Natural killer cell (primary cell): Measurements from ENCODE around the gene LRP1B. TPM values are rescaled to one million over a fixed set of nuclear protein-coding genes. Genes with fewer than 3 reads are reported as not detected.

Experiments
- ATAC-seq, 3 donors: fragments of 150-1000 bp in 2 of 3; fragments of 200-7000 bp in 1 of 3; cut with Tn5 transposase; 1 replicate in 1 of 3; 2 replicates in 2 of 3; pipeline ENCODE4 v1.10.0; 2021; ENCODE audit warnings: mild to moderate bottlenecking in 2 of 3, moderate library complexity in 2 of 3
- DNase-seq, 2 donors: peaks; one replicate each; pipeline versions ENCODE4 v3.0.0 to v3.0.0-alpha.2; 2013 to 2021; ENCODE audit warnings: mixed read lengths in 1 of 2
- H3K27ac ChIP-seq: one replicate; pipeline ENCODE4 v1.5.1; 2013; ENCODE audit warnings: mild to moderate bottlenecking, low read length
- H3K27me3 ChIP-seq: one replicate; pipeline ENCODE4 v1.6.1; 2013; ENCODE audit warnings: low read length; ENCODE audit not compliant: control insufficient read depth, insufficient read depth
- H3K36me3 ChIP-seq: one replicate; pipeline ENCODE4 v1.6.1; 2013; ENCODE audit warnings: low read length; ENCODE audit not compliant: control insufficient read depth, insufficient read depth
- H3K4me1 ChIP-seq: one replicate; pipeline ENCODE4 v1.6.1; 2013; ENCODE audit warnings: low read length; ENCODE audit not compliant: control insufficient read depth, insufficient read depth
- H3K4me3 ChIP-seq: one replicate; pipeline ENCODE4 v1.5.1; 2013; ENCODE audit warnings: low read length
- H3K9me3 ChIP-seq: one replicate; pipeline ENCODE4 v1.6.1; 2013; ENCODE audit warnings: low read length; ENCODE audit not compliant: control insufficient read depth, insufficient read depth
- H3K27ac Mint-ChIP-seq, 2 donors: one replicate each; pipeline ENCODE4 v1.8.0; 2022; ENCODE audit warnings: mild to moderate bottlenecking in 2 of 2, mixed read lengths in 2 of 2, moderate library complexity in 1 of 2
- H3K27me3 Mint-ChIP-seq, 2 donors: one replicate each; pipeline ENCODE4 v1.8.0; 2022; ENCODE audit warnings: low read depth in 2 of 2, mixed read lengths in 2 of 2
- H3K36me3 Mint-ChIP-seq: one replicate; pipeline ENCODE4 v1.8.0; 2022; ENCODE audit warnings: mixed read lengths
- H3K4me1 Mint-ChIP-seq, 2 donors: one replicate each; pipeline ENCODE4 v1.8.0; 2022; ENCODE audit warnings: mixed read lengths in 2 of 2
- H3K4me3 Mint-ChIP-seq: one replicate; pipeline ENCODE4 v1.8.0; 2022; ENCODE audit warnings: mild to moderate bottlenecking, moderate library complexity, mixed read lengths
- H3K9me3 Mint-ChIP-seq, 2 donors: one replicate each; pipeline ENCODE4 v1.8.0; 2022; ENCODE audit warnings: mixed read lengths in 2 of 2
- WGBS: methylation state at CpG from one replicate; pipeline ENCODE4 v1.1.7; 2013; ENCODE audit warnings: missing lambda C conversion rate; ENCODE audit not compliant: insufficient coverage; 5-methylcytosine and 5-hydroxymethylcytosine counted together
- intact Hi-C: fragments of 100-400 bp; cut with micrococcal nuclease; formaldehyde crosslinking; loops from one replicate; pipeline ENCODE4 v1.14.2; 2022
- total RNA-seq, 4 donors: library from RNA; stranded (reverse); fragments of 120-200 nt in 1 of 4; gene quantifications; one replicate each; pipeline versions ENCODE4 v1.2.3 to v1.2.4, GENCODE V29; 2013 to 2022
- TF ChIP-seq, protein P1 (sequence below): fragments of 200-600 bp; IDR thresholded peaks from one replicate; pipeline ENCODE4 v1.8.0; 2022; ENCODE audit warnings: antibody characterized with exemption

LRP1B gene
- total RNA-seq, 3 donors from 2014 or later (not counting 1 experiment from before 2014, with no cell fraction given) = 0.05 TPM; not detected in 2

DNA sequence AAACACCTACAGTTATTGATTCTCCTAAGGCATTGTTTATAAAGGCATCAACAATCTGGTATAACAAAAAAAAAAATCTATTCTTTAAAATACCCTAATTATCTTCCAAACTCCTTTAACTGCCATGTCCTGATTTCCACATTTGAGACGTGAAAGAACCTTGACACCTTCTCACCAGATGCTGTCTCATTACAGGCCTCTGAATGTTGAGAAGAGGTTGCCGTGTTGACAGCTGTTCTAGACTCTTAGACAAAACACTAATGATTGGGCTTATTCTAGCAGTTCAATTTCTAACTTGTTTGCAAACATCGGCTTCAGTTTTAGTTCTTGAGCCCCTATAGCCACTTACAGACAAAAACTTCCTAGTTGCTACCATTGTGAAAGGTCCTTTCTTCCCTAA lies 988.8 kb downstream of the LRP1B start:
- no peaks in the 10 kb centered on the region for H3K9me3 ChIP-seq
- intact Hi-C loops = no loop called here
- Mint-ChIP-seq H3K27ac (no peak overlapping the region), H3K27me3 (no peaks in the 10 kb centered on the region), H3K4me1 (no peaks in the 10 kb centered on the region), H3K36me3 (no peaks in the 10 kb centered on the region), H3K9me3 (peaks cover 6 to 11% of the 10 kb centered on the region in 2 donors), H3K4me3 (no peak overlapping the region)
- no peak overlapping the region for H3K4me3 ChIP-seq
- H3K4me1 ChIP-seq = no peaks in the 10 kb centered on the region
- ATAC-seq (no peak), DNase-seq (no peak)
- H3K27ac ChIP-seq = no peak overlapping the region
- 88% methylated on average over 3 of the region's 3 CpGs for WGBS
- TF ChIP-seq, protein P1, sequence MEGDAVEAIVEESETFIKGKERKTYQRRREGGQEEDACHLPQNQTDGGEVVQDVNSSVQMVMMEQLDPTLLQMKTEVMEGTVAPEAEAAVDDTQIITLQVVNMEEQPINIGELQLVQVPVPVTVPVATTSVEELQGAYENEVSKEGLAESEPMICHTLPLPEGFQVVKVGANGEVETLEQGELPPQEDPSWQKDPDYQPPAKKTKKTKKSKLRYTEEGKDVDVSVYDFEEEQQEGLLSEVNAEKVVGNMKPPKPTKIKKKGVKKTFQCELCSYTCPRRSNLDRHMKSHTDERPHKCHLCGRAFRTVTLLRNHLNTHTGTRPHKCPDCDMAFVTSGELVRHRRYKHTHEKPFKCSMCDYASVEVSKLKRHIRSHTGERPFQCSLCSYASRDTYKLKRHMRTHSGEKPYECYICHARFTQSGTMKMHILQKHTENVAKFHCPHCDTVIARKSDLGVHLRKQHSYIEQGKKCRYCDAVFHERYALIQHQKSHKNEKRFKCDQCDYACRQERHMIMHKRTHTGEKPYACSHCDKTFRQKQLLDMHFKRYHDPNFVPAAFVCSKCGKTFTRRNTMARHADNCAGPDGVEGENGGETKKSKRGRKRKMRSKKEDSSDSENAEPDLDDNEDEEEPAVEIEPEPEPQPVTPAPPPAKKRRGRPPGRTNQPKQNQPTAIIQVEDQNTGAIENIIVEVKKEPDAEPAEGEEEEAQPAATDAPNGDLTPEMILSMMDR = no peak
- no peaks in the 10 kb centered on the region for H3K36me3 ChIP-seq
- H3K27me3 ChIP-seq = no peaks in the 10 kb centered on the region

DNA sequence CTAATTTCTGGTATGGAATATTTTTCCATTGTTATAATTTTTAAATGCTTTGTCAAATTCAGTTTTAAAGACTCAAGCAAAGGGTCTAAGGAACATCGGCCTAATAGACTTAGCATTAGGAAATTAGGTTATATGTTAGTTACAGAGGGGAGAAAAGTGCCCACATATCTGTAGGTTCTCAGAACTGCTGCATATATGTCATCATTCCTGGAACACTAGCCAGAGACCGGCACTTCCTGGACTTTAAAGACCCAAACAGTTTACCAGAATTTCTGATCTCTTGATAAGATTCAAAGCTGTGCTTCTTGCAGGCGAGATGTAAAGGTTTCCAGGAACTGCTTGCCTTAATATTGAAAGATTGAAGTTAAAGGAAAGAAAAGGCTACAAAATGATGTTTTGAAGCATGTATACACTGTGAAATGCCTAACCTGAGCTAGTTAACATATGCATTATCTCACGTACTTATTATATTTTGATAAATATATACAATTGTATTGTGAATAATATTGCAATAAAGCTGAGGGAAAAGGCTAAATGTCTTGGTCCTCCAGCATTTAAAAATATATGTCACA lies 993.6 kb downstream of the LRP1B start:
- H3K9me3 Mint-ChIP-seq = peaks cover 6 to 18% of the 10 kb centered on the region in 2 donors
- H3K4me3 ChIP-seq = no peak overlapping the region
- H3K36me3 ChIP-seq = no peaks in the 10 kb centered on the region
- no peaks in the 10 kb centered on the region for H3K27me3 Mint-ChIP-seq
- no peaks in the 10 kb centered on the region for H3K4me1 ChIP-seq
- no peaks in the 10 kb centered on the region for H3K27me3 ChIP-seq
- no peak overlapping the region for H3K4me3 Mint-ChIP-seq
- H3K27ac ChIP-seq = no peak overlapping the region
- ATAC-seq = no peak
- H3K4me1 Mint-ChIP-seq = no peaks in the 10 kb centered on the region
- TF ChIP-seq, protein P1 = no peak
- H3K9me3 ChIP-seq = no peaks in the 10 kb centered on the region
- H3K27ac Mint-ChIP-seq = no peak overlapping the region
- H3K36me3 Mint-ChIP-seq = no peaks in the 10 kb centered on the region
- WGBS = 51% methylated on average over 3 of the region's 4 CpGs
- DNase-seq = no peak
- intact Hi-C loops = no loop called here

DNA sequence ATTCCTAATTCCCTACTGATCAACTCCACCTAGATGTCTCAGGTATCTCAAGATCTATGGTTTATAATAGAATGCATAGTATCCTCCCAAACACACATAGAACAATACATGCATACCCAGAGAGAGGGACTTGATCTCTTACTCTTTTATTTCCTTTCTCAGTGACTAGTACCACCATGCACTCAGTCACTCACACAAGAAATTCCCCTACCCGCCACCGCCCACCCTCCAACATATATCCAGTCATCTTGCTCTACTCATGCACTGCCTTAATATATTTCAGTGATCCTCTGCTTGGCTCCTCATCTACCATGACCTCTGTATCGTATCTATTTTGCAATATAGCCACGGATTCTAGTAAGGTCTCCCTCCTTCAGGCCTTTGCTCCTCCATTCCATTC lies 996.9 kb downstream of the LRP1B start:
- Histone ChIP-seq H3K9me3 (no peaks in the 10 kb centered on the region), H3K36me3 (no peaks in the 10 kb centered on the region), H3K4me1 (no peaks in the 10 kb centered on the region), H3K27ac (no peak overlapping the region), H3K4me3 (no peak overlapping the region), H3K27me3 (no peaks in the 10 kb centered on the region)
- intact Hi-C loops = no loop called here
- Mint-ChIP-seq H3K36me3 (no peaks in the 10 kb centered on the region), H3K27me3 (no peaks in the 10 kb centered on the region), H3K27ac (no peak overlapping the region), H3K9me3 (peaks cover 4 to 18% of the 10 kb centered on the region in 2 donors), H3K4me1 (no peaks in the 10 kb centered on the region), H3K4me3 (no peak overlapping the region)
- no peak for ATAC-seq
- 91% methylated on average over 4 of the region's 4 CpGs for WGBS
- TF ChIP-seq, protein P1 = no peak
- no peak for DNase-seq

DNA sequence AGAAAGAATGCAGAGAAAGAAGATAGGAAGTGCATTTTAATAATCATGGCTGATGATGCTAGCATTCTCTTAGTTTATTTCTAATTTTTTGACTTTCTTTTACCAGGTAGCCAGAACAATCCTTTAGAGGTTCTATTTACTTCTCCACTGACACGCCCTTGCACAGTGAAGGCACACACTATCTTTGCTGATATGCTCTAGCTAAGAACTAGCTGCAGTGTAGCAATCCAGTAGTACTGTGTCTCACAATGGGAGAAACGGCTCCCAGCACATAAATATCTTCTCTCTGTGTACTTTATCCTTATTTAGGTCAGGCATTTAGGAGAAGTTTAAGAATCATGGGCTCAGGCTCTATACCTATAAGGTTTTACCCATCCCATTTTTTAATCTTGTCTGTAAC lies 1005.4 kb downstream of the LRP1B start:
- H3K4me3 ChIP-seq = no peak overlapping the region
- H3K36me3 Mint-ChIP-seq = no peaks in the 10 kb centered on the region
- 83% methylated on average over 2 of the region's 2 CpGs for WGBS
- intact Hi-C loops = no loop called here
- no peak overlapping the region for H3K4me3 Mint-ChIP-seq
- H3K4me1 ChIP-seq = no peaks in the 10 kb centered on the region
- no peaks in the 10 kb centered on the region for H3K27me3 Mint-ChIP-seq
- no peak overlapping the region for H3K27ac Mint-ChIP-seq
- H3K9me3 Mint-ChIP-seq = peaks cover 13 to 17% of the 10 kb centered on the region in 2 donors
- H3K36me3 ChIP-seq = no peaks in the 10 kb centered on the region
- DNase-seq (no peak), ATAC-seq (no peak)
- no peak overlapping the region for H3K27ac ChIP-seq
- no peaks in the 10 kb centered on the region for H3K9me3 ChIP-seq
- TF ChIP-seq, protein P1 = no peak
- no peaks in the 10 kb centered on the region for H3K4me1 Mint-ChIP-seq
- H3K27me3 ChIP-seq = no peaks in the 10 kb centered on the region
